ENCODE measurements around the gene POU2F3. TPM values are rescaled to one million over a fixed set of nuclear protein-coding genes. Genes with fewer than 3 reads are reported as not detected.

Gene POU2F3
- total and polyA plus RNA-seq, 2 experiments from 2014 or later = not detected

- Histone ChIP-seq H3K79me2 (ENCODE audit: insufficient read depth) (no peaks in the 10 kb centered on the region), H3K9me3 (ENCODE audit: low read depth) (no peaks in the 10 kb centered on the region), H3K36me3 (ENCODE audit: low read depth) (no peaks in the 10 kb centered on the region), H3K4me3 (no peak overlapping the region), H3K4me1 (ENCODE audit: insufficient read depth) (no peaks in the 10 kb centered on the region), H3F3A (ENCODE audit: insufficient read depth) (no peaks in the 10 kb centered on the region), H3K27ac (no peak overlapping the region), H3K4me2 (ENCODE audit: unreplicated experiment) (no peak overlapping the region), H3K9me2 (ENCODE audit: insufficient read depth) (no peaks in the 10 kb centered on the region), H4K20me1 (ENCODE audit: insufficient read depth) (no peaks in the 10 kb centered on the region), H2AFZ (no peak overlapping the region), H3K27me3 (replicated peaks; ENCODE audit: insufficient read depth) (peaks cover 63% of the 10 kb centered on the region), H3K9ac (no peak overlapping the region)
- DNase-seq = no peak
- no peak for TF ChIP-seq EZH2 (IDR thresholded peaks at IDR 0.05; ENCODE audit: insufficient read depth, poor library complexity, severe bottlenecking)
- TF ChIP-seq EZH2phosphoT487 (IDR thresholded peaks at IDR 0.05; ENCODE audit: insufficient read depth, low read depth) = no peak
- WGBS, 2 experiments (ENCODE audit: low coverage in 1 of 2, low lambda C conversion rate in 2 of 2, missing lambda C conversion rate in 2 of 2) = 18 to 20% methylated on average over 13 of the region's 13 CpGs
- in situ Hi-C loops (cut with MboI) = no loop called here
Observed at GRCh38 chr11:120254788-120255518, 15.0 kb downstream of the POU2F3 start.

GRCh38 chr11:120255519-120255866, 15.6 kb downstream of the POU2F3 start:
- TF ChIP-seq EZH2phosphoT487 (IDR thresholded peaks at IDR 0.05; ENCODE audit: insufficient read depth, low read depth) (no peak), EZH2 (IDR thresholded peaks at IDR 0.05; ENCODE audit: insufficient read depth, poor library complexity, severe bottlenecking) (no peak)
- no peak overlapping the region for H3K4me3 ChIP-seq
- no peaks in the 10 kb centered on the region for H3K9me2 ChIP-seq (ENCODE audit: insufficient read depth)
- H3K27ac ChIP-seq = no peak overlapping the region
- no peaks in the 10 kb centered on the region for H3F3A ChIP-seq (ENCODE audit: insufficient read depth)
- H3K4me2 ChIP-seq (ENCODE audit: unreplicated experiment) = no peak overlapping the region
- 22 to 25% methylated on average over 9 of the region's 9 CpGs for WGBS, 2 experiments (ENCODE audit: low coverage in 1 of 2, low lambda C conversion rate in 2 of 2, missing lambda C conversion rate in 2 of 2)
- H4K20me1 ChIP-seq (ENCODE audit: insufficient read depth) = no peaks in the 10 kb centered on the region
- no peaks in the 10 kb centered on the region for H3K9me3 ChIP-seq (ENCODE audit: low read depth)
- H2AFZ ChIP-seq = no peak overlapping the region
- no peak overlapping the region for H3K9ac ChIP-seq
- H3K27me3 ChIP-seq (replicated peaks; ENCODE audit: insufficient read depth) = peaks cover 67% of the 10 kb centered on the region
- H3K4me1 ChIP-seq (ENCODE audit: insufficient read depth) = no peaks in the 10 kb centered on the region
- in situ Hi-C loops (cut with MboI) = no loop called here
- H3K79me2 ChIP-seq (ENCODE audit: insufficient read depth) = no peaks in the 10 kb centered on the region
- H3K36me3 ChIP-seq (ENCODE audit: low read depth) = no peaks in the 10 kb centered on the region
- no peak for DNase-seq

- Histone ChIP-seq H2AFZ (no peak overlapping the region), H3K4me2 (ENCODE audit: unreplicated experiment) (no peak overlapping the region), H3K4me3 (no peak overlapping the region), H3K9me3 (ENCODE audit: low read depth) (no peaks in the 10 kb centered on the region), H3K4me1 (ENCODE audit: insufficient read depth) (no peaks in the 10 kb centered on the region), H3K27me3 (replicated peaks; ENCODE audit: insufficient read depth) (peaks cover 69% of the 10 kb centered on the region), H3K27ac (no peak overlapping the region), H3K79me2 (ENCODE audit: insufficient read depth) (no peaks in the 10 kb centered on the region), H3F3A (ENCODE audit: insufficient read depth) (no peaks in the 10 kb centered on the region), H3K9me2 (ENCODE audit: insufficient read depth) (no peaks in the 10 kb centered on the region), H3K9ac (no peak overlapping the region), H3K36me3 (ENCODE audit: low read depth) (no peaks in the 10 kb centered on the region), H4K20me1 (ENCODE audit: insufficient read depth) (no peaks in the 10 kb centered on the region)
- in situ Hi-C loops (cut with MboI) = no loop called here
- 61 to 66% methylated on average over 4 of the region's 4 CpGs for WGBS, 2 experiments (ENCODE audit: low coverage in 1 of 2, low lambda C conversion rate in 2 of 2, missing lambda C conversion rate in 2 of 2)
- no peak for DNase-seq
- TF ChIP-seq EZH2 (IDR thresholded peaks at IDR 0.05; ENCODE audit: insufficient read depth, poor library complexity, severe bottlenecking) (no peak), EZH2phosphoT487 (IDR thresholded peaks at IDR 0.05; ENCODE audit: insufficient read depth, low read depth) (no peak)
Observed at GRCh38 chr11:120256178-120256577, 16.2 kb downstream of the POU2F3 start.

- no peak for DNase-seq
- TF ChIP-seq EZH2 (IDR thresholded peaks at IDR 0.05; ENCODE audit: insufficient read depth, poor library complexity, severe bottlenecking) = no peak
- no peak for TF ChIP-seq EZH2phosphoT487 (IDR thresholded peaks at IDR 0.05; ENCODE audit: insufficient read depth, low read depth)
- no peaks in the 10 kb centered on the region for H4K20me1 ChIP-seq (ENCODE audit: insufficient read depth)
- no peak overlapping the region for H3K4me3 ChIP-seq
- no peak overlapping the region for H3K4me2 ChIP-seq (ENCODE audit: unreplicated experiment)
- no peak overlapping the region for H2AFZ ChIP-seq
- H3K79me2 ChIP-seq (ENCODE audit: insufficient read depth) = no peaks in the 10 kb centered on the region
- no peaks in the 10 kb centered on the region for H3K4me1 ChIP-seq (ENCODE audit: insufficient read depth)
- no peaks in the 10 kb centered on the region for H3F3A ChIP-seq (ENCODE audit: insufficient read depth)
- no peaks in the 10 kb centered on the region for H3K9me3 ChIP-seq (ENCODE audit: low read depth)
- no peak overlapping the region for H3K9ac ChIP-seq
- in situ Hi-C loops (cut with MboI) = no loop called here
- no peaks in the 10 kb centered on the region for H3K36me3 ChIP-seq (ENCODE audit: low read depth)
- H3K9me2 ChIP-seq (ENCODE audit: insufficient read depth) = no peaks in the 10 kb centered on the region
- H3K27ac ChIP-seq = no peak overlapping the region
- 48 to 52% methylated on average over 2 of the region's 2 CpGs for WGBS, 2 experiments (ENCODE audit: low coverage in 1 of 2, low lambda C conversion rate in 2 of 2, missing lambda C conversion rate in 2 of 2)
- peaks cover 69% of the 10 kb centered on the region for H3K27me3 ChIP-seq (replicated peaks; ENCODE audit: insufficient read depth)
Observed at GRCh38 chr11:120256779-120257178, 16.8 kb downstream of the POU2F3 start.
